Activated CD4-positive, CD25-positive, alpha-beta regulatory T cell (primary cell): ENCODE results near the gene DSE.

Source experiments
- DNase-seq, 4 experiments: peaks; one replicate each; lab custom pipeline; 2025; lab: John Stamatoyannopoulos, UW

DSE gene

DNA sequence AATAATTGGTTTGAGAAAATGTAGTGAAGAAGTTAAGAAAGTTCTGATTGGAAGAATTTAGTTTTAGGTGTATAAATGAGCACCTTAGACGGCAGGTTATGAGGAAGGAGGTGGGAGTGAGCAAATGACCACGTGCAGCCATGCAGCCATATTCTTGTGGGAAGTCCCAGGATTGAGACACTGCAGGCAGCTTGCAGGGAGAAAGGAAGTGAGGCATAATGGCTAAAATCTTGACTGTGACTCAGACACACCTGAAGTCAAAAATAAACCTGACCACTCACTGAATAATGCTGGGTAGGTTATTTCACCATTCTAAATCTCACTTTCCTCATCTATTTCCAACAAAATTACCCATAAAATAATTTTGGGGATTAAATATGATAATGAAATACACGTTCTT lies 16.6 kb downstream of the DSE start:
- DNase-seq = no peak

DNA sequence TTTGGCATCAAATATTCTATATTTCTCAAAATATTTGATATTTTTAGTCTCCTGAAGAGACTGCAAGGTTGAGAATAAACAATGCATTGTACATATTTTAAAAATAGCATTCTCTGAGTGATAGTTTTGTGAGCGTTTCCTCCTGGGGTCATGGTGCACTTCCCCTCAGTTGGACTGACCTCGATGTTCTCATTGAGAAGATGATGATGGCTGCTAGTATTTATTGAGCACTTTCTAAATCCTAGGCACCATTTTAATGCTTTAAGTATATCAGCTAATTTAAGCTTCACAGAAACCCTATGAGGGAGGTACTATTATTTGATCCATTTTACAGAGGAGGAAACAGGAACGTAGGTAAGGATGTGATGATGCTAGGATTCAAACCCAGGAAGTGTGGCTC lies 18.2 kb downstream of the DSE start:
- no peak for DNase-seq

DNA sequence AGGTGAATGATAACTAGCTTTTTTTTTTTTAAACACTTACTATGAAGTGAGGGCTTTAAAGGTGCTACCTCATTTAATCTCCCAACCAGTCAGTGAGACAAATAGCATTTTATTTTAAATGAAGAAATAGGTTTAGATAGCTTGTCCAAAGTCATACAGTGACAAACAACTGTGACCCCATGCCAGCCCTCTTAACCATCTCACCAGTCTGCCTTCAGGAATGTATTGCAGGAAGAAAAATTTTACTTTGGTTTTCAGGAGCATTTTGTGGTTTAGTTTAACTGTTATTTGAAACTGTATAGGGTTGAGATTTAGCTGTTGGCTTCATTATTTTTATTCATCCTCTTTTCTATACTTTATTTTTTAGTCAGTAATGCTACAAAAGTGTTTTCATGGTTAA lies 18.6 kb downstream of the DSE start:
- DNase-seq = no peak

DNA sequence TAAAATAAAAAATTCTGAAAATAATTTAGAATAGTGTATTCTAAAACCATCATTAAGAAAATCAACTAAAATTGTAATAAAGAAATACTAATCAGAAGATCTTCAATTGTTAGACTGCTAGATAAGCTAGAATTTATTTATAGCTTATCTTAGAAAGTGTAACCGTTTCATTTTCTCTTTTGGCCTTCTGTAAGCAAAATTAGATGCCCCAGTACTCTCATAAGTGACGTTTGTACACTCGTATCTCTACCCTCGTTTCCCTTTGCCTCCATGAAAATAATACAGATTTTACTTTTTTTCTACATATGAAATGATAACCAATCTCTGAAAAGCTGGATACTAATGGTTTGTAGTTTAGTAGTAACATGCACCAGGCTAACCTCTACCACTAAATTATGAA lies 19.8 kb downstream of the DSE start:
- DNase-seq = no peak

DNA sequence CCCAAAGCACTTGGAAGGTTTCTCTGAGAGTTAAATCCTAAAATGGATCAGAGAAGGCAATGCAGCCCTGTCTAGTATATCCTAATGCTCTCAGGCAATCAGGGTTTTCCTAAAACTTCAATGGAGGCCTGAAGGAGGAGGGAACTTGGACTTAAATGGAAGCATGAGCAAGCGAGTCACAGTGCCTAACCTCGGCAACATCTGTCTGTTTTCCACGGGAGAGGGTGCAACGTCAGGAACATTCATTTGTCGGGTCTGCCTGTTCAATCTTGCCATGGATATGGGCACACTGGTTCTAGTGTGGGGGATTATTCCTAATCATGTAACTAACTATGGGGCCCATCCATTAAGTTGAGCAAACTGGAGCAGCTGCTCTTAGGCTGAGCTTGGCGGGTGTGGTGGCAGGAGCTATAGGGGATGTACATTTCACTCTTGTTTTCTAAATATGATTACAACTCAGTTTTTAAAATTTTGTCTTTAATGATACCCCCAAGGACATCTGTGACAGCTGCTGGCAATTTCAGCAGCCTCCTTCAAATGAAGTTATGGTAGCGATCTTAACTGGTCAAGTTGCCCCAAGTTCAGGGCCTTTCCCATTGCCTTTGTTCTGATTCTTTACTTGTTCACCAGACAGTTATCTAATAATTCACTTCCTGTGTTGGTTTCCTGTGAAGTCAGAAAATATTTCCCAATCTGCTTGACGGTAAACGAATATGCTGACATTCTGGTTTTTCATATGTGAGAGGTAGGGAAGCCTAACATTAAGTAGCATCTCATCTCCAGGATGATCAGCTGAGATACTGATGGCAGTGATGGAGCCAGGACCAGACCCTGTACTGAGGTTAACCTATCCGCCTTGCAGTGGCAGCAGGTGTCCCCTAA lies 21.6 kb downstream of the DSE start:
- DNase-seq = no peak

DNA sequence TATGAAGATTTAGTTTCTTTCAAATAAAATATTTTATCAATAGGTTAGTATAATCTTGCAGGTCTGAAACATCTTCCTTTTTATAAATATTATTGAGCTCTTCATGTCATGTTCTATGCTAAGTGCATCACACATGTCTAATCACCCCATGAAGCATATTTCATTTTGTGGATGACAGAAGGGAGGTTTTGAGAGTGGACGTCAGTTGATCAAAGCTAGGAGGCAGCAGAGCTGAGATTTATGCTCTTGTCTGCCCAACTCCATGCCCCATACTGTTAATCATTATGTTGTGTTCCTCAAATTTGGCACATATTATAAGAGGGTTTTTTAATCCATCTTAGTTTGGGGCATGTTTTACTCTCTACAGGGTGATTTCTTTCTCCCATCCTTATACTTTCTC lies 22.7 kb downstream of the DSE start:
- no peak for DNase-seq

DNA sequence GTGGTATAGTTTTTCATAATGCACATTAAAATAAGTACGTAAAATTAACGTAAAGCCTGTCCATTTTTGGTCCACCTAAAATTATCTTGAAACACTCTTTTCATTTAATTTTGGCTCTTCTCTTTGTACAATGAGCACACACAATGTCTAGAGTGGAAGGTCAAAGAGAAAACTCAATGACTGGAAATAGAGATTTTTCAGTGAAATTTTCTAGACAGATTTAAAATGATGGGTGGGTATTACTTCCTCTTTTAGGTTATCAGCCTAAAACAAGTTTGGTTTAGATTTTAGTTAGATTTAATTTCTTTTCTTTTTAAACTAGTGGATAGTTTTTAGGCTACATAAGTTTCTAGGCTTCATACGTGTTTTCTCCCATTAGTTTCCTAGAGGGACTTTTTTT lies 24.9 kb downstream of the DSE start:
- no peak for DNase-seq

DNA sequence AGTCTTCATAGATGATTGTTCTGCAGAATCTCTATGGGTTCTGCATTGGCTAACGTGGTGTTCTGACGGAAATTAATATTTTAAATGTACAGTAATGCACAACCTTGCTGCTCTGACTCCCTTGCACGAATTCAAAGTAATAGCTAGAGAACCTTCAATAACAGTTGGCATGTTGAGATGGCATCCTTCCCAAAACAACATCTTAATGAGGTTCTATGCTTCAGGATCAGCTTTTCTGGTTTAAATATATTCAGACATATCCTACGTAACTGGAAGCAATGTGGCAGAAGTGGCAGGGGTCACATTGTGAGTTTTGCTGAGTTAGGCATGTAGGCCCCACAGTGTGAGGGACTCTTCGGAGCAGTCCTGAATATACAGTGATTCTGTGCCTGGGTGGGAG lies 25.7 kb downstream of the DSE start:
- no peak for DNase-seq

DNA sequence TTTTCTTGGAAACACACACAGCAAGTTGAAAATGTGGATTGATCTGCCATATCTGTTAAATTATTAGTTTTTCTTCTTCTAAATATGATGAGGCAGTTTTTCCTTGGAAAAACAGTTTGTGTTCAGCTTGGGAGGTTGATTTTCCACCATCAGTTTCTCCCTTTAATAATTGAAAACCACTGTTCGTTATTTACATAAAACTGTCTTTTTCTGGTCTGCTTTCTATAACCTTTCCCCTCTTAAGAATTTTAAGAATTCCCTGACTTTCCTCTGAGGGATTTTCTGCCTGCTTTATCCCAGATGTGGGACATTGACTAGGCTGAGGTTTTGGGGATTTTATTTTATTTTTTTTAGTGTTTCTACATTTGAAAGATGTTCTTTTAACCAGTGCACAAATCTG lies 27.2 kb downstream of the DSE start:
- no peak for DNase-seq

DNA sequence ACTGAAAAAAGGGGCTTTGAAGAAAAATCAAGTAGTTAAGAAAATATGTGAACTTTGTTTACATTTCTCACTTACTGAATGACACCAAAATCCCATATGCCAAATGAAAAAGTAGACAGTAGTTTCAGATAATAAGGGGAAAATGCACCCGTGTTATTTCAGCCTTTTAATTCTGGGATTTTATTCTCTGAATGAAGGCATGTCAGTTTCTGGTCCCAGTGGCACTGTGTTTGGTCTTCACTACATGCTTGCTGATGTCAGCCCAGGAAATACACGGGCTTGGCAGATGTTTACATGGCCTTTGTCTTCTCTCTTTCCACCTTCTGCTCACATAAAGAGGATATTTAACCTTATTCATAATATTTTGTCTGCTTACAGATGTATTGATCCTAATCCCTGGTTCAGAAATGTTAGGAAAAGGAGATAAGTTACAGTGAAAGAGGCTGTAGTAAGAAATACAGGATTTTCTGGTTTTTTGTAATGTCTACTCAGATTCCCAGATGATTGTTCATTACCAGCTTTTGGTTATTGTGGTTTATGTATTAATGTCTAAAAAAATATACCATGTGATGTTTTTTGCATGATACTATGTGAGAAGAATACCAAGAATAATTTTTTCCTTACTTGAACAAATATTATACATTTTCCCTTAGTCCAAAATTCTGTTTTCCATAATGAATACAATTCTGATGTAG lies 27.7 kb downstream of the DSE start:
- DNase-seq = no peak

DNA sequence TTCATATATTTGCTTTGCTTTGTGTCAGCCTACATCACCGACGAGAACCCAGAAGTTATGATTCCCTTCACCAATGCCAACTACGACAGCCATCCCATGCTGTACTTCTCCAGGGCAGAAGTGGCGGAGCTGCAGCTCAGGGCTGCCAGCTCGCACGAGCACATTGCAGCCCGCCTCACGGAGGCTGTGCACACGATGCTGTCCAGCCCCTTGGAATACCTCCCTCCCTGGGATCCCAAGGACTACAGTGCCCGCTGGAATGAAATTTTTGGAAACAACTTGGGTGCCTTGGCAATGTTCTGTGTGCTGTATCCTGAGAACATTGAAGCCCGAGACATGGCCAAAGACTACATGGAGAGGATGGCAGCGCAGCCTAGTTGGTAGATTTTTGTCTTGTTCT lies 28.5 kb downstream of the DSE start:
- no peak for DNase-seq

DNA sequence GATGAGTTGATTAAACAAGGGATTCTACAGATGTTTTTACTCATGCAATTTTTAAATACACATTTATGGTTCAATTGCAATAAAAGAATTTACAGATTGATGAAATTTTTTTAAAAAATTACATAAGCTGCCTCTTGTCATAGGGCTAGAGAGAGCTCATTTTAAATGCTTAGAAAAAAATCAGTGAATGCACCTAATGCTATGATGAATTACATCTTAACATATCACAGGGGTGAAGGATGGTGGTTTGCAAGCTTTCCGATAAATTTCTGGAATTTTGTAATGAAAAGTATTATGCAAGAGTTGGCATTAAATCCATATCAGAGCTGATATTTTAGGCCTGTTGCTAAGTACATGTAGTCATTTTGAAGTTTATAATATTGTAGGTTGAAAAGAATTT lies 29.6 kb downstream of the DSE start:
- no peak for DNase-seq

DNA sequence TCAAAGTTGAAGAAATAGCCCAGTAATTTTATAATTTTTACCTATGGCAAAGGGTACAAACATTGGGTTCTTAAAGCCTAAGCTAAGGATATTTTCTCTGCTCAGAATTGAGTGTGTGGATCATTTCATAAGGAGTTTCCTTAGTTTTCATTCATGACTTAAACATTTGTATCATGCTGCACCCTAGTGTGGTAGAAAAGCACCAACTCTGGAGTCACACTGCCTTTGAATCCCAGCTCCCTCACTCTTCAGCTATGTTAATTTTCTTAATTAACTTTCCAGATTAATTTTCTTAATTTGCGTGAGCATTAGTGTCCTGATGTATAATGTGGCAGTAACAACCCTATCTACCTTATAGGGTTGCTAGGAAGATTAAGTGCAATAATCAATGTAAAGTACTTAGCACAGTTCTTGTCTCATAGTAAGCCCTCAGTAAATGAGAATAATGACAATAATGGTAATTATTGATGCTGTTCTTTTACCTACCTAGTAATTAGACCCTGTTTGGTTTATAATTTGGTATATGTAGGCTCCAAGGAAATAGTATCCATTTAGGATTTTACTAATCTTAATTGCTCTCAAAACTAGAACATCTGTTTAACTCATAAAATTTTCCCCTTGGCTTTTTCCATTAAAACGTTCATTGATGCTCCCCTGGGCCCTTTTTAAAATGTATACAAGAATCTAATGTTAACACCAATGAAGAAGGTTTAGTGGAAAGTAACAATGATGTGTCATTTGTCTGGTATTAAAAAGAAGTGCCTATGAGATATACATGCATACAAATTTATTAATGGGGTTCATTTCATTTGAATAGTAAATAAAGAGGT lies 31.6 kb downstream of the DSE start:
- no peak for DNase-seq

DNA sequence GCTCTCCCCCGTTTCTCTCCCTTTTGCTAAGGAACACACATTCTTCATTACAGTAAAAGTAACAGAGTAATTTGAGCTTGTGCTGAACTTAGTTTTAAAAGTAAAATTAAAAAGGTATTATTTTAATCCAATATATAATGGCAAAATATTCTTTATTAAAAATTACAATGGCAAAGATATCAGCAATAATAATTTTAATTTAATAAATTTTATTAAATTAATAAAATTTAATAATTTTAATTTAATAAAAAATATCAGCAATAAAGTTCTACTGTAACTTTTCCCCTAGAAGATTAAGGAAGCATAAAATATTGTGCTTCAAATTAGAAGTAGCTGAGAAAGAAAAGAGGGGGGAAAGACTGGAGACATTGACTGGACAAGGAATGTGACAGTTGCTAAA lies 32.5 kb downstream of the DSE start:
- no peak for DNase-seq

DNA sequence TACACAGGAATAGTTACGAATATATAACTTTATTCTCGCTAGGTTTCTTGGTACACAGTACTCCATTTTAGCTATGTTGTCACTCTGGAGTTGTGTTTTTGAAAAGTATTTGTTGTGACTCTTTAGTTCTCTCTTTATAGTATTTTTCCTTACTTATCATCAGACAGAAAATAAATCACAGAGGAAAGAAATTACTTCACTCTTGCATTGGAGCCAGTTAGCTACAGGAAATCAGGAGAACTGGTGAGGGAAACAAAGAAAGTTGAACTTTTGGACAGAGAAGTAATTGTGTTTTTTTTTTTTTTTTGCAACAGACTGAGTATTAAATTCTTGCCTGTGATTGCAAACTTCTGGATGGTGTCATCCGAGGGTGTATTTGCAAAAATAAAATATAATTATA lies 33.9 kb downstream of the DSE start:
- no peak for DNase-seq

DNA sequence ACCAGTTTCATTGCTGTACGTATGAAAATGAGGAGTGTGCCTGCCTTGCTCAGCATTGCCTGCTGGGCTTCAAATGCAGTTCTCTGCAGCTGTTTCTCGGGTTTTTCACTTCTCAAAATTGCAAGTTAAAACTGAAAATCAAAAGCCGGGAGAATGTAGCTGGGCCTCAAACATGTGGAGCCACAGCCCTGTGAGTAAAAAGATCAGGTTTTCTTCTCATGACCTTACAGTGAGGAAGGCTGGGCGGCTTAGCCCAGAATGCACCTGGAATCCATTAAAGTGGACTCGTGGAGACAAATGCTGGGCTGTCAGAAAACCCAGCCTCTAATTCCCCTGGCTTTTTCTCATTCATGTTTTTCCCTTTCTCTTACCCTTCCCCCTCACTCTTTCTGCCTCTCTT lies 34.4 kb downstream of the DSE start:
- DNase-seq = no peak

DNA sequence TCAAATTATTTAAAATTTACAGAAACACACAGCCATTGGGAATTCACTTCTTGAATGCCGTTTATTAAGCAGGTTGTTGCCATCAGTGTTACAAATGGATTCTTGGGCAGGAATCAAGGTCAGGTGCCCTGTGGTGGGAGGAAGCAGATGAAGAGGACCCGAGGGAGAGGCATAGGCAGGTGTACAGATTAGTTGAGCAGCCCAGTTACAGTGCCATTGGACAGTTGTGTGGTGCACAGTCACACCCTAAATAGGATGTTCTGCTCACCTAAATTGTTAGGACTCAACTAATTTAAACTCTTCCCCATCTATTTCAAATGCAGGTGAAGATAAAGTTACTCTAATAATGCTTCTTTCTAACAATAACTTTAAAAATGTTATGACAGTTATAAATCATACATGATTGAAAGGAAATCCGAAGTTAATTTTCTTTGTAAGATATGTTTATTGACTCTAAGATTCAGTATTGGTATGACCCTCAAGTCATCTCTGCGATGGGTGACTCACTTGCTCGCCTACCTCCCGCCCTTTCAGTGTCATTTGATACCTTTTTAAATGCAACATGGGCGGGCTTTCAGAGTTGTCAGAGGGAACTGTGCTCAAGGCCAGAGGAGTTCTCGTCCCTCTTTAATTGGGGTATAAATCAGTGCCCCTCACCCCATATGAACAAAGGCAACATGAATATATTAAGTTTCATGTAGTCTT lies 35.1 kb downstream of the DSE start:
- no peak for DNase-seq

DNA sequence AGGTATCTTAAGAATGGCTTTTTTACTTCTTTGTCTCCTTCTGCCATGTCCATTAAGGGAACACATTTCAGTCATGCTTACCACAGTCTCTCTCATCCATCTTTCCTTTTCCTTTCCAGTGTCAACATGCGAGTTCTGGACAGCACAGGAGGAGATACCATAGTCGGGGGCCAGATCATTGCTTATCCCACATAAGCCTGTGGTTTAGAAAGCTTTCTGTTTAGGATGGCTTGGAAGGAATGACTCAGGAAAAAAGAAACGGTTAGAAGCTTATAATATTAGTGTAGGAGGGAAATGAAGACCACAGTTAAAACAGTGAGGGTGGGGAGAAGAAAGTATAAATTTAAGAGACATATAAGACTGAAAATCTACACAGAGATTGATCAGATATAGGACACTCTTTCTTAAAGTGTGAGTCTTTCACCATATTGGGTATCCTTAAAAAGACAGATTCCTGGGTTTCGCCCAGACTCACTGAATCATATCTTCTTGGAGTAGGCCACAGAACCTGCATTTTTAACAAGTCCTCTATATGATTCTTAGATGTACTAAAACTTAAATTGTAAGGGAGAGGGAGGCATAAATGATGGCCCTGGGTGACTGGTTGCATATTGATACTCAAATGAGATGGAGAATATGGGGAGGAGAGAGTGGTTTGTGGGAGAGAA lies 36.1 kb downstream of the DSE start:
- no peak for DNase-seq

DNA sequence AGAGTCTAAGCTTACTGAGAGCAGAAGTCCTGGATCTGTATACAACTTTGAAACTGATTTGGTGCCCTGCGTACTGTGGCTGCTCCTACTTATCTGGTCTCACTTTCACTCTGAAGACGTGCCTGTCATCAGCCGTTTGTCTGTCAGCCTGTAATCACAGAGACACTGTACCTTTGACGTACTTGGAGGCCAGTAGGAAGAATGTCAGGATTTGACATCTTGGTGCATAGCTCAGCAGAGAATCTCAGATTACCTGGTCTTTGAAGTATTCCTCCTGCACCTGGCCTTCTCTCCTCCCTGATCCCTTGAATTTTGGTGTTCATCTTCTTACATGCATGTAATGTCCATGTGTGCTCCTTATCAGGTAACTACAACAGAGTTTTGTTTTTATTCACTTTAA lies 37.7 kb downstream of the DSE start:
- DNase-seq = no peak

DNA sequence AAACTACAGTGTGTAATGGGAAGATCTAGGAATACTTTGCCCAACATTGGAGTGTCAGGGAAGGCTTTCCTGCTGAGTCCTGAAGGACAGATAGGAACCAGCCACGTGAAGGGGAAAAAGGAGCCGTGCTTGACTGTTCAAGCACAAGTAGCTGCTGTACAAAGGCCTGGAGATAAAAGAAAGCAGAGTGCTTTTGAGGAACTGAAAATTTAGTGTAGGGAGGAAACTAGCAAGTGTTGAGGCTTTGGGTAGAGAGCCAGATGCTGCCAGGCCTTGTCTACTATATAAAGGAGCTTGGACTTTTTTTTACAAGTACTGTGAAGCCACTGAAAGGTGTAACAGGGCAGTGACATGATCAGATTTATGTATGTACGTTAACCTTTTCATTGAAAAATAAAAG lies 39.0 kb downstream of the DSE start:
- DNase-seq = no peak

DNA sequence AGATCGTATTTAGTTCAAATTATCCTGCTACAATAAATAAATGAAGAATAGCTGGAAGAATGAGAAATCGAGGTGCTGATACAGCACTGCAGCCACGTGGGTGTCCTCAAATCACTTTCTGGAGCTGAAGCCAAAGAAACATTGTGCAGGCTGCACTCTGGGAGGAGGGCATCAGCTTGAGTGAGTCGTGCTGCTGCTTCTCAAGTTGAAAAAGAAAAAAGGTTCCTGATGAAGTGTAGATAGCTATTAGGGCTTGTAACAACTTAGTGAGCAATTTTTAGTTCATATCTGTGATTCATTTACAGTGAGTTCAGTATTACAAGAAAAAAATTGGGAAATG lies 40.5 kb downstream of the DSE start:
- no peak for DNase-seq

DNA sequence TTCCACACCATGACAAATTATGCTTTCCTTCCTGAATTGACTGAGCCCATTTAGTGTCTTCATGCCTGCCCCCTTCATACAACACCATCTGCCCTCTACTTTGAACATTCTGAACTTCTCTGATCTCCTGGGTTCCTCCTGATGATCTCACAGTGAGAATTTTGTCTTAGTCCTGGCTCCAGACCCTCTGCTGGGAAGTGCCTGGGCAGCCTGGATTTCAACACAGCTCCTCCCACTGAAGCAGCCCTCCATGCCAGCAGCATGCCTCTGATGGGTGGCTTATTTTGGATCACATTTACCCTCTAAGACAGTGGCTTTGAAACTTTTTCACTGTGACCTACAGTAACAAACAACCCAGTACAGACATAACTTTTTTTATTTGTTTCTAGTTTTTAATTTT lies 41.5 kb downstream of the DSE start:
- no peak for DNase-seq
